ENCODE results near the gene FMN1. TPM values are rescaled to one million over a fixed set of nuclear protein-coding genes. Genes with fewer than 3 reads are reported as not detected.

The FMN1 gene
- total and polyA plus RNA-seq, 2 of the 13 experiments (the other 11 are each of a cell fraction or from before 2014, with no cell fraction given), result 0.20 to 0.60 TPM

DNA sequence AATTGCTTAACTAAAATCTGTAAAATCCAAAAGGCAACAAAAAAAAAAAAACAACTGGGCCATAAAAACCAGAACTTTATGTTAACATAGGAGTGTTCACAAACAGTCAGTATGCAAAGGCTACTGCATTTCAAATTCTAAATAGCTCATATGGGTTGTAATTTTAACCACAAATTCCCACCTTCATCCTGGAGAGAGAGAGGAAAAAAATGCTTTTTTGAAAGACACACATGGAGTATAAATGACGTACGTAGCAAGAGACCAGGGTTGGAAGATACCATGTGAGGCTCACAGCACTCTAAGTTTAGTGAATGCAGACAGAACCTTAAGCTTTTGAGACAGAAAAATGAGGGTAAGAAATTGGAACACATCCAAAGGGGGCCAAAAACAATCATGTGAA is 115.9 kb downstream of the FMN1 start (continued):
- TF ChIP-seq, protein P1, sequence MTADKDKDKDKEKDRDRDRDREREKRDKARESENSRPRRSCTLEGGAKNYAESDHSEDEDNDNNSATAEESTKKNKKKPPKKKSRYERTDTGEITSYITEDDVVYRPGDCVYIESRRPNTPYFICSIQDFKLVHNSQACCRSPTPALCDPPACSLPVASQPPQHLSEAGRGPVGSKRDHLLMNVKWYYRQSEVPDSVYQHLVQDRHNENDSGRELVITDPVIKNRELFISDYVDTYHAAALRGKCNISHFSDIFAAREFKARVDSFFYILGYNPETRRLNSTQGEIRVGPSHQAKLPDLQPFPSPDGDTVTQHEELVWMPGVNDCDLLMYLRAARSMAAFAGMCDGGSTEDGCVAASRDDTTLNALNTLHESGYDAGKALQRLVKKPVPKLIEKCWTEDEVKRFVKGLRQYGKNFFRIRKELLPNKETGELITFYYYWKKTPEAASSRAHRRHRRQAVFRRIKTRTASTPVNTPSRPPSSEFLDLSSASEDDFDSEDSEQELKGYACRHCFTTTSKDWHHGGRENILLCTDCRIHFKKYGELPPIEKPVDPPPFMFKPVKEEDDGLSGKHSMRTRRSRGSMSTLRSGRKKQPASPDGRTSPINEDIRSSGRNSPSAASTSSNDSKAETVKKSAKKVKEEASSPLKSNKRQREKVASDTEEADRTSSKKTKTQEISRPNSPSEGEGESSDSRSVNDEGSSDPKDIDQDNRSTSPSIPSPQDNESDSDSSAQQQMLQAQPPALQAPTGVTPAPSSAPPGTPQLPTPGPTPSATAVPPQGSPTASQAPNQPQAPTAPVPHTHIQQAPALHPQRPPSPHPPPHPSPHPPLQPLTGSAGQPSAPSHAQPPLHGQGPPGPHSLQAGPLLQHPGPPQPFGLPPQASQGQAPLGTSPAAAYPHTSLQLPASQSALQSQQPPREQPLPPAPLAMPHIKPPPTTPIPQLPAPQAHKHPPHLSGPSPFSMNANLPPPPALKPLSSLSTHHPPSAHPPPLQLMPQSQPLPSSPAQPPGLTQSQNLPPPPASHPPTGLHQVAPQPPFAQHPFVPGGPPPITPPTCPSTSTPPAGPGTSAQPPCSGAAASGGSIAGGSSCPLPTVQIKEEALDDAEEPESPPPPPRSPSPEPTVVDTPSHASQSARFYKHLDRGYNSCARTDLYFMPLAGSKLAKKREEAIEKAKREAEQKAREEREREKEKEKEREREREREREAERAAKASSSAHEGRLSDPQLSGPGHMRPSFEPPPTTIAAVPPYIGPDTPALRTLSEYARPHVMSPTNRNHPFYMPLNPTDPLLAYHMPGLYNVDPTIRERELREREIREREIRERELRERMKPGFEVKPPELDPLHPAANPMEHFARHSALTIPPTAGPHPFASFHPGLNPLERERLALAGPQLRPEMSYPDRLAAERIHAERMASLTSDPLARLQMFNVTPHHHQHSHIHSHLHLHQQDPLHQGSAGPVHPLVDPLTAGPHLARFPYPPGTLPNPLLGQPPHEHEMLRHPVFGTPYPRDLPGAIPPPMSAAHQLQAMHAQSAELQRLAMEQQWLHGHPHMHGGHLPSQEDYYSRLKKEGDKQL (CRISPR knock-in tag; IDR thresholded peaks at IDR 0.05; ENCODE audit: low read depth), result no peak
- TF ChIP-seq, protein P2, sequence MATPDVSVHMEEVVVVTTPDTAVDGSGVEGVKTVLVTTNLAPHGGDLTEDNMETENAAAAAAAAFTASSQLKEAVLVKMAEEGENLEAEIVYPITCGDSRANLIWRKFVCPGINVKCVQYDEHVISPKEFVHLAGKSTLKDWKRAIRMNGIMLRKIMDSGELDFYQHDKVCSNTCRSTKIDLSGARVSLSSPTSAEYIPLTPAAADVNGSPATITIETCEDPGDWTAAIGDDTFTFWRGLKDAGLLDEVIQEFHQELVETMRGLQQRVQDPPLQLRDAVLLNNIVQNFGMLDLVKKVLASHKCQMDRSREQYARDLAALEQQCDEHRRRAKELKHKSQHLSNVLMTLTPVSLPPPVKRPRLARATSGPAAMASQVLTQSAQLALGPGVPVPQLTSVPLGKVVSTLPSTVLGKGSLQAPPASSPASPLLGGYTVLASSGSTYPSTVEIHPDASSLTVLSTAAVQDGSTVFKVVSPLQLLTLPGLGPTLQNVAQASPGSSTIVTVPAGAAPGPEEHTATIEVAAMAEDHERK (CRISPR knock-in tag; IDR thresholded peaks at IDR 0.05; ENCODE audit: low read depth), result no peak
- no peak for TF ChIP-seq ATM (IDR thresholded peaks at IDR 0.05; ENCODE audit: borderline replicate concordance)
- no peak for TF ChIP-seq RFX3 (CRISPR knock-in tag; IDR thresholded peaks at IDR 0.05)
- no peak for TF ChIP-seq ZNF83 (CRISPR knock-in tag; IDR thresholded peaks at IDR 0.05; ENCODE audit: borderline replicate concordance)
- TF ChIP-seq, protein P3, sequence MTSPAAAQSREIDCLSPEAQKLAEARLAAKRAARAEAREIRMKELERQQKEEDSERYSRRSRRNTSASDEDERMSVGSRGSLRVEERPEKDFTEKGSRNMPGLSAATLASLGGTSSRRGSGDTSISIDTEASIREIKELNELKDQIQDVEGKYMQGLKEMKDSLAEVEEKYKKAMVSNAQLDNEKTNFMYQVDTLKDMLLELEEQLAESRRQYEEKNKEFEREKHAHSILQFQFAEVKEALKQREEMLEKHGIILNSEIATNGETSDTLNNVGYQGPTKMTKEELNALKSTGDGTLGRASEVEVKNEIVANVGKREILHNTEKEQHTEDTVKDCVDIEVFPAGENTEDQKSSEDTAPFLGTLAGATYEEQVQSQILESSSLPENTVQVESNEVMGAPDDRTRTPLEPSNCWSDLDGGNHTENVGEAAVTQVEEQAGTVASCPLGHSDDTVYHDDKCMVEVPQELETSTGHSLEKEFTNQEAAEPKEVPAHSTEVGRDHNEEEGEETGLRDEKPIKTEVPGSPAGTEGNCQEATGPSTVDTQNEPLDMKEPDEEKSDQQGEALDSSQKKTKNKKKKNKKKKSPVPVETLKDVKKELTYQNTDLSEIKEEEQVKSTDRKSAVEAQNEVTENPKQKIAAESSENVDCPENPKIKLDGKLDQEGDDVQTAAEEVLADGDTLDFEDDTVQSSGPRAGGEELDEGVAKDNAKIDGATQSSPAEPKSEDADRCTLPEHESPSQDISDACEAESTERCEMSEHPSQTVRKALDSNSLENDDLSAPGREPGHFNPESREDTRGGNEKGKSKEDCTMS (CRISPR knock-in tag; conservative IDR thresholded peaks at IDR 0.05), result no peak
- TF ChIP-seq NPAS2 (CRISPR knock-in tag; IDR thresholded peaks at IDR 0.05; ENCODE audit: borderline replicate concordance), result no peak

Measured in HepG2 (cell line).